Testis (tissue), 3 donors: ENCODE measurements around the gene COL17A1. TPM values are rescaled to one million over a fixed set of nuclear protein-coding genes. Genes with fewer than 3 reads are reported as not detected.

ENCODE experiments used
- DNase-seq: peaks from one replicate; pipeline ENCODE4 v3.0.0-alpha.2; 2019
- H3K27ac ChIP-seq, 2 donors: fragments of 200-600 bp; sonication (generic); one replicate each; pipeline ENCODE4 v1.5.1; 2019
- H3K27me3 ChIP-seq: fragments of 200-600 bp; sonication (generic); one replicate; pipeline ENCODE4 v1.5.1; 2019
- H3K36me3 ChIP-seq: fragments of 200-600 bp; sonication (generic); one replicate; pipeline ENCODE4 v1.5.1; 2017; ENCODE audit warnings: low read depth; ENCODE audit errors: missing control alignments
- H3K4me1 ChIP-seq: fragments of 200-600 bp; sonication (generic); one replicate; pipeline ENCODE4 v1.5.1; 2019
- H3K4me3 ChIP-seq, 2 donors: fragments of 200-600 bp; sonication (generic); one replicate each; pipeline ENCODE4 v1.5.1; 2017 to 2019
- H3K9me3 ChIP-seq: fragments of 200-600 bp; sonication (generic); one replicate; pipeline ENCODE4 v1.5.1; 2017
- POLR2A ChIP-seq: fragments of 450-650 bp; IDR thresholded peaks from one replicate; pipeline ENCODE4 v1.6.1; 2017; ENCODE audit warnings: antibody characterized with exemption, mild to moderate bottlenecking, moderate library complexity
- WGBS, 2 donors: methylation state at CpG; one replicate each; pipeline ENCODE4 v1.1.5; 2018; 5-methylcytosine and 5-hydroxymethylcytosine counted together
- intact Hi-C: fragments of 100-400 bp; cut with DNase I; formaldehyde crosslinking; loops from one replicate; pipeline ENCODE4 v1.15.1; 2023; ENCODE audit warnings: low total_unique reads
- microRNA counts, 2 donors: library from miRNA; unstranded; fragments of <30 nt; microRNA quantifications; one replicate each; lab custom pipeline; 2016
- microRNA-seq, 2 donors: library from miRNA; unstranded; fragments of <30 nt; microRNA quantifications; one replicate each; pipeline ENCODE4, GENCODE V29; 2016; ENCODE audit warnings: borderline number of aligned reads in 2 of 2, borderline replicate concordance in 1 of 2
- polyA plus RNA-seq: library from polyadenylated mRNA; stranded (reverse); fragments of 350-450 nt; fragmentation: Illumina TruSeq; extraction: RNeasy Lipid Tissue Mini Kit (QIAGEN cat#74804); gene quantifications from one replicate; pipeline ENCODE4 v1.2.3, GENCODE V29; 2014; ENCODE audit warnings: low read depth, low replicate concordance; ENCODE audit not compliant: insufficient read depth
- total RNA-seq, 2 donors: library from RNA; depleted of rRNA; stranded (reverse); fragments of >200 nt; gene quantifications; one replicate each; pipeline ENCODE4 v1.2.3, GENCODE V29; 2016
- TF ChIP-seq, protein P1 (sequence below), 3 experiments: fragments of 450-650 bp in 2 of 3; fragments of 200-600 bp in 1 of 3; sonication (generic) in 1 of 3; IDR thresholded peaks; one replicate each; pipeline ENCODE4 v1.5.1; 2016 to 2019; ENCODE audit warnings: antibody characterized with exemption in 3 of 3, mild to moderate bottlenecking in 2 of 3, moderate library complexity in 1 of 3

Gene COL17A1
- total and polyA plus RNA-seq, 3 donors from 2014 or later: 7.1 to 30.6 (median 17.1) TPM

DNA sequence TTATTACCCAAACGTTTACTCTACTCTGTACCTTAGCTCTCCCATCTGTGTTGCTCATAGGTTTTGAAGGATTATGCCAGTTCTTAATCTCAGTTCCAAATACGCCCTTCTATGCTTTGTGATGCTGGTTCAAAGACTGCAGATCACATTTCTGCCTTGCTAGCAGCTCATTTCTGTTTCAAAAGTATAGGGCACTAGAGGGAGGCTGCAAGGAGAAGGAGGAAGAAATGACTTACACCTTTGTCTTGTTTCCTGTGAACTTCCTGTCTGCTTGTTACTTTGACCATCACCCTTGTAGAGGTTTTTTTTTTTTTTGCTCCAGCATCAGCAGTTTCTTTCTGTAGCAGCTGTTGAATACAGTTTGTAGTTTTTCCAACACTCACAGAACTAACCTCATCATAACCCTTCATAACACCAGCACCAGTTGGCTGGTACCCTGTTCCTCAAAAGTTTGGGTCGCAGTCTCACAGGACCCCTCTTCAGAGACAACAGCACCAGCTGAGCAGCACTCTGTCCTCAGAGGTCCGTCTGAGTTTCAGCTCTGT is 102.2 kb downstream of the COL17A1 start:
- H3K36me3 ChIP-seq: no peaks in the 10 kb centered on the region
- no peak overlapping the region for H3K4me3 ChIP-seq
- DNase-seq: no peak
- WGBS, 2 donors: 34 to 44% methylated on average over 4 of the region's 4 CpGs
- no peaks in the 10 kb centered on the region for H3K27me3 ChIP-seq
- intact Hi-C loops: no loop called here
- no peaks in the 10 kb centered on the region for H3K4me1 ChIP-seq
- H3K9me3 ChIP-seq: no peaks in the 10 kb centered on the region
- no peak overlapping the region for H3K27ac ChIP-seq
- TF ChIP-seq, protein P1, sequence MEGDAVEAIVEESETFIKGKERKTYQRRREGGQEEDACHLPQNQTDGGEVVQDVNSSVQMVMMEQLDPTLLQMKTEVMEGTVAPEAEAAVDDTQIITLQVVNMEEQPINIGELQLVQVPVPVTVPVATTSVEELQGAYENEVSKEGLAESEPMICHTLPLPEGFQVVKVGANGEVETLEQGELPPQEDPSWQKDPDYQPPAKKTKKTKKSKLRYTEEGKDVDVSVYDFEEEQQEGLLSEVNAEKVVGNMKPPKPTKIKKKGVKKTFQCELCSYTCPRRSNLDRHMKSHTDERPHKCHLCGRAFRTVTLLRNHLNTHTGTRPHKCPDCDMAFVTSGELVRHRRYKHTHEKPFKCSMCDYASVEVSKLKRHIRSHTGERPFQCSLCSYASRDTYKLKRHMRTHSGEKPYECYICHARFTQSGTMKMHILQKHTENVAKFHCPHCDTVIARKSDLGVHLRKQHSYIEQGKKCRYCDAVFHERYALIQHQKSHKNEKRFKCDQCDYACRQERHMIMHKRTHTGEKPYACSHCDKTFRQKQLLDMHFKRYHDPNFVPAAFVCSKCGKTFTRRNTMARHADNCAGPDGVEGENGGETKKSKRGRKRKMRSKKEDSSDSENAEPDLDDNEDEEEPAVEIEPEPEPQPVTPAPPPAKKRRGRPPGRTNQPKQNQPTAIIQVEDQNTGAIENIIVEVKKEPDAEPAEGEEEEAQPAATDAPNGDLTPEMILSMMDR (IDR thresholded peaks at IDR 0.05): no peak

GRCh38 chr10:103982639-103983038 is 103.0 kb downstream of the COL17A1 start:
- Histone ChIP-seq H3K9me3 (no peaks in the 10 kb centered on the region), H3K36me3 (no peaks in the 10 kb centered on the region), H3K27ac (no peak overlapping the region), H3K4me1 (no peaks in the 10 kb centered on the region), H3K4me3 (no peak overlapping the region), H3K27me3 (no peaks in the 10 kb centered on the region)
- WGBS, 2 donors: 92 to 94% methylated on average over 4 of the region's 4 CpGs
- DNase-seq: peak; percentile 32
- no peak for TF ChIP-seq POLR2A
- TF ChIP-seq, protein P1 (IDR thresholded peaks at IDR 0.05): no peak
- intact Hi-C loops: no loop called here

MicroRNA genes within 50 kb of the gene (microRNA counts, 767-probe panel; counts per million panel counts)
- 0 to 152 counts per million in 2 donors for microRNA hsa-miR-936 (lab: Ali Mortazavi, UCI)

Small RNA genes within 50 kb of the gene (microRNA-seq; reads per million reads assigned to microRNA genes)
- gene MIR936: 0 reads per million in 2 donors

Other genes with a start within 250 kb of the COL17A1 start
- gene SH3PXD2A, start 230.3 kb downstream of the COL17A1 start, total RNA-seq: 10 to 100 TPM; 10.8 to 12.0 TPM
- 12.1 TPM for gene SH3PXD2A, start 230.3 kb downstream of the COL17A1 start, polyA plus RNA-seq
- 10 to 100 TPM; 48.2 to 50.5 TPM for gene STN1, start 167.7 kb downstream of the COL17A1 start, total RNA-seq
- gene STN1, start 167.7 kb downstream of the COL17A1 start, polyA plus RNA-seq: 50.1 TPM
- 10 to 100 TPM; 57.7 to 59.4 TPM for gene SLK, start 118.7 kb downstream of the COL17A1 start, total RNA-seq
- gene SLK, start 118.7 kb downstream of the COL17A1 start, polyA plus RNA-seq: 10.7 TPM
- gene SFR1, start 36.3 kb upstream of the COL17A1 start, total RNA-seq: 10 to 100 TPM; 14.7 to 42.8 TPM
- gene SFR1, start 36.3 kb upstream of the COL17A1 start, polyA plus RNA-seq: 25.3 TPM
- gene CFAP43, start 146.5 kb upstream of the COL17A1 start, total RNA-seq: 10 to 100 TPM; 37.8 to 72.8 TPM
- 60.7 TPM for gene CFAP43, start 146.5 kb upstream of the COL17A1 start, polyA plus RNA-seq
- 10 to 100 TPM in 1 of 2 donors, 1 to 10 TPM in 1; 10.0 to 16.4 TPM for gene GSTO1, start 169.0 kb upstream of the COL17A1 start, total RNA-seq
- gene GSTO1, start 169.0 kb upstream of the COL17A1 start, polyA plus RNA-seq: 35.2 TPM
- 10 to 100 TPM; 28.9 to 51.7 TPM for gene GSTO2, start 183.3 kb upstream of the COL17A1 start, total RNA-seq
- gene GSTO2, start 183.3 kb upstream of the COL17A1 start, polyA plus RNA-seq: 53.7 TPM